ENCODE data around the gene SHH. TPM values are rescaled to one million over a fixed set of nuclear protein-coding genes. Genes with fewer than 3 reads are reported as not detected.

SHH gene
- total and polyA plus RNA-seq, 2 of the 13 experiments (the other 11 are each of a cell fraction or from before 2014, with no cell fraction given) = 1.9 to 3.4 TPM

- no peak for FAIRE-seq
- ChIA-PET POLR2A (no interaction called here), CTCF (ENCODE audit: low intra/inter-chr PET ratio, low total read pairs) (no interaction called here)
- no peak overlapping the region for H2AFZ ChIP-seq (ENCODE audit: low read length)
- no peak overlapping the region for H3K9ac ChIP-seq (ENCODE audit: insufficient read depth, low read depth, low read length)
- TF ChIP-seq ZC3H13 (CRISPR knock-in tag; IDR thresholded peaks at IDR 0.05) (no peak), CHCHD3 (CRISPR knock-in tag; IDR thresholded peaks at IDR 0.05) (no peak), HNF4G (IDR thresholded peaks at IDR 0.05; ENCODE audit: borderline replicate concordance, low read depth, low read length) (no peak), HNF4G (CRISPR knock-in tag; IDR thresholded peaks at IDR 0.05; ENCODE audit: borderline replicate concordance, low read depth) (no peak)
- ATAC-seq = no peak
- H3K79me2 ChIP-seq (ENCODE audit: insufficient read depth, low read length) = no peaks in the 10 kb centered on the region
- H3K27me3 ChIP-seq (ENCODE audit: control insufficient read depth in 1 of 2, insufficient read depth in 2 of 2, low read length in 2 of 2) = peaks cover 0 to 16% of the 10 kb centered on the region in 2 experiments; a peak in 4 of 5 replicates
- peaks cover 40% of the 10 kb centered on the region for H3K4me1 ChIP-seq (ENCODE audit: insufficient read depth, low read length)
- DNase-seq (ENCODE audit: low spot score) = no peak
- no peak overlapping the region for H3K27ac ChIP-seq (ENCODE audit: extremely low read length, insufficient read depth, low read length)
- H3K4me3 ChIP-seq (replicated peaks in 1 of 3; ENCODE audit: insufficient read depth in 1 of 3, low read depth in 2 of 3, low read length in 3 of 3) = no peak overlapping the region
- H3K4me2 ChIP-seq (ENCODE audit: low read depth, low read length) = no peak overlapping the region
- no peaks in the 10 kb centered on the region for H4K20me1 ChIP-seq (ENCODE audit: insufficient read depth, low read length)
- intact Hi-C loops (cut with micrococcal nuclease; ENCODE audit: unreplicated experiment) = no loop called here
- WGBS (ENCODE audit: low lambda C conversion rate) = 99% methylated on average over 53 of the region's 70 CpGs
- in situ Hi-C loops (cut with HindIII; ENCODE audit: extremely low pct_ligation_motif_present, low pct_unique_long_range_greater_than_20kb) = loop anchor here (25.0 kb wide), 1 partner anchor 834 kb away; the partner anchor contains the start of gene RNF32
- no TSS peak for BruUV-seq (replicated peaks)
- H3K36me3 ChIP-seq (replicated peaks in 1 of 2; ENCODE audit: control insufficient read depth in 1 of 2, insufficient read depth in 2 of 2, low read length in 2 of 2) = no peaks in the 10 kb centered on the region
- no peaks in the 10 kb centered on the region for H3K9me3 ChIP-seq (ENCODE audit: low read length)
Observed at GRCh38 chr7:155802906-155803417, 9.3 kb downstream of the SHH start.

GRCh38 chr7:155802291-155802690 is 10.0 kb downstream of the SHH start:
- ChIA-PET CTCF (ENCODE audit: low intra/inter-chr PET ratio, low total read pairs) (no interaction called here), POLR2A (no interaction called here)
- in situ Hi-C loops (cut with HindIII; ENCODE audit: extremely low pct_ligation_motif_present, low pct_unique_long_range_greater_than_20kb) (loop anchor here (25.0 kb wide), 1 partner anchor 835 kb away; the partner anchor contains the start of gene RNF32), intact Hi-C loops (cut with micrococcal nuclease; ENCODE audit: unreplicated experiment) (no loop called here)
- no peak overlapping the region for H2AFZ ChIP-seq (ENCODE audit: low read length)
- WGBS (ENCODE audit: low lambda C conversion rate) = 93% methylated on average over 6 of the region's 6 CpGs
- H3K9ac ChIP-seq (ENCODE audit: insufficient read depth, low read depth, low read length) = no peak overlapping the region
- no peak overlapping the region for H3K27ac ChIP-seq (ENCODE audit: extremely low read length, insufficient read depth, low read length)
- FAIRE-seq (no peak), ATAC-seq (no peak), DNase-seq (ENCODE audit: low spot score) (no peak)
- no peak overlapping the region for H3K4me2 ChIP-seq (ENCODE audit: low read depth, low read length)
- no TSS peak for BruUV-seq (replicated peaks)
- H4K20me1 ChIP-seq (ENCODE audit: insufficient read depth, low read length) = no peaks in the 10 kb centered on the region
- H3K9me3 ChIP-seq (ENCODE audit: low read length) = no peaks in the 10 kb centered on the region
- H3K4me3 ChIP-seq (replicated peaks in 1 of 3; ENCODE audit: insufficient read depth in 1 of 3, low read depth in 2 of 3, low read length in 3 of 3) = no peak overlapping the region
- H3K27me3 ChIP-seq (ENCODE audit: control insufficient read depth in 1 of 2, insufficient read depth in 2 of 2, low read length in 2 of 2) = peaks cover 0 to 20% of the 10 kb centered on the region in 2 experiments; a peak in 4 of 5 replicates
- no peaks in the 10 kb centered on the region for H3K79me2 ChIP-seq (ENCODE audit: insufficient read depth, low read length)
- H3K4me1 ChIP-seq (ENCODE audit: insufficient read depth, low read length) = peaks cover 40% of the 10 kb centered on the region
- no peaks in the 10 kb centered on the region for H3K36me3 ChIP-seq (replicated peaks in 1 of 2; ENCODE audit: control insufficient read depth in 1 of 2, insufficient read depth in 2 of 2, low read length in 2 of 2)
- no peak for TF ChIP-seq MBD4 (IDR thresholded peaks at IDR 0.05; ENCODE audit: borderline replicate concordance, low read length)
- TF ChIP-seq ZNF644 (CRISPR knock-in tag; IDR thresholded peaks at IDR 0.05; ENCODE audit: low read depth) = no peak
- no peak for TF ChIP-seq ZNF720 (CRISPR knock-in tag; IDR thresholded peaks at IDR 0.05)
- no peak for TF ChIP-seq IRF2 (CRISPR knock-in tag; IDR thresholded peaks at IDR 0.05)
- TF ChIP-seq FOXC1 (CRISPR knock-in tag; IDR thresholded peaks at IDR 0.05; ENCODE audit: borderline replicate concordance) = no peak
- no peak for TF ChIP-seq ZC3H4 (CRISPR knock-in tag; IDR thresholded peaks at IDR 0.05; ENCODE audit: borderline replicate concordance)
- TF ChIP-seq SMC3 (IDR thresholded peaks at IDR 0.05; ENCODE audit: low read length) = no peak
- no peak for TF ChIP-seq IKZF4 (CRISPR knock-in tag; IDR thresholded peaks at IDR 0.05; ENCODE audit: borderline replicate concordance, low read depth, not compliant biosample characterization)
- no peak for TF ChIP-seq ZMYM3 (CRISPR knock-in tag; IDR thresholded peaks at IDR 0.05)
- TF ChIP-seq NFIB (CRISPR knock-in tag; IDR thresholded peaks at IDR 0.05; ENCODE audit: borderline replicate concordance) = no peak
- no peak for TF ChIP-seq YEATS4 (CRISPR knock-in tag; IDR thresholded peaks at IDR 0.05; ENCODE audit: borderline replicate concordance)
- no peak for TF ChIP-seq ZBTB8A (CRISPR knock-in tag; IDR thresholded peaks at IDR 0.05; ENCODE audit: borderline replicate concordance, low read depth)
- TF ChIP-seq ZNF34 (CRISPR knock-in tag; IDR thresholded peaks at IDR 0.05; ENCODE audit: borderline replicate concordance) = no peak
- TF ChIP-seq GMEB2 (CRISPR knock-in tag; IDR thresholded peaks at IDR 0.05; ENCODE audit: low read depth) = no peak
- no peak for TF ChIP-seq ZFP36 (IDR thresholded peaks at IDR 0.05; ENCODE audit: borderline replicate concordance, low read depth, low read length, partially characterized antibody)
- TF ChIP-seq SNAPC2 (CRISPR knock-in tag; IDR thresholded peaks at IDR 0.05) = no peak

Measured in HepG2 (cell line).